H1 (cell line): ENCODE measurements around the gene CORO1C. TPM values are rescaled to one million over a fixed set of nuclear protein-coding genes. Genes with fewer than 3 reads are reported as not detected.

Experiments
- CTCF ChIA-PET: fragments of 300-600 bp; sonication (Branson Sonifier 250); formaldehyde crosslinking; loops from one replicate; lab custom pipeline; 2021; ENCODE audit not compliant: partially characterized antibody; lab: Charles Lee
- POLR2A ChIA-PET: fragments of 300-600 bp; sonication (Branson Sonifier 250); formaldehyde crosslinking; loops from one replicate; lab custom pipeline; 2021; ENCODE audit warnings: inconsistent platforms; ENCODE audit not compliant: partially characterized antibody; lab: Charles Lee
- DNase-seq, 2 experiments: peaks; one replicate each; pipeline versions ENCODE4 v3.0.0 to v3.0.0-alpha.2; 2010 to 2022; ENCODE audit warnings: low spot score in 2 of 2, low read depth in 1 of 2, mixed read lengths in 1 of 2
- FAIRE-seq: peaks from 2 replicates; lab custom pipeline; 2011; peaks lifted over from hg19 to GRCh38; lab: Jason Lieb, UNC
- H2AFZ ChIP-seq: 2 replicates; pipeline ENCODE4 v1.8.1; 2012; ENCODE audit warnings: low read length, inconsistent platforms
- H2AK5ac ChIP-seq: 2 replicates; pipeline ENCODE4 v1.6.1; 2013; ENCODE audit warnings: low read depth, low read length
- H2BK120ac ChIP-seq: replicated peaks from 2 replicates; pipeline ENCODE3; 2013; ENCODE audit warnings: low read depth, low read length, inconsistent platforms
- H2BK12ac ChIP-seq: 2 replicates; pipeline ENCODE4 v1.6.1; 2013; ENCODE audit warnings: low read depth, low read length
- H2BK15ac ChIP-seq: 2 replicates; pipeline ENCODE4 v1.6.1; 2013; ENCODE audit warnings: low read length
- H2BK20ac ChIP-seq: 2 replicates; pipeline ENCODE4 v1.6.1; 2013; ENCODE audit warnings: low read length
- H2BK5ac ChIP-seq: 2 replicates; pipeline ENCODE4 v1.6.1; 2013; ENCODE audit warnings: low read depth, low read length
- H3K14ac ChIP-seq: 2 replicates; pipeline ENCODE4 v1.6.1; 2013; ENCODE audit warnings: inconsistent platforms; ENCODE audit not compliant: insufficient read length
- H3K18ac ChIP-seq: 2 replicates; pipeline ENCODE4 v1.6.1; 2013; ENCODE audit warnings: low read length; ENCODE audit errors: extremely low read depth
- H3K23ac ChIP-seq: 2 replicates; pipeline ENCODE4 v1.6.1; 2013; ENCODE audit warnings: inconsistent platforms; ENCODE audit not compliant: insufficient read length
- H3K23me2 ChIP-seq: 2 replicates; pipeline ENCODE4 v1.6.1; 2013; ENCODE audit warnings: low read depth, low read length
- H3K27ac ChIP-seq: 2 replicates; pipeline ENCODE4 v1.6.1; 2011; ENCODE audit warnings: low read depth, low read length, inconsistent platforms
- H3K27me3 ChIP-seq, 4 experiments: replicated peaks in 1 of 4; 1 replicate in 1 of 4; 2 replicates in 3 of 4; pipeline versions ENCODE4 v1.6.1 to v1.8.1; 2011 to 2013; ENCODE audit warnings: low read length in 3 of 4, mild to moderate bottlenecking in 3 of 4, inconsistent platforms in 2 of 4, mixed read lengths in 2 of 4, moderate library complexity in 1 of 4; ENCODE audit not compliant: control insufficient read depth in 3 of 4, insufficient read depth in 3 of 4; ENCODE audit errors: extremely low read depth in 1 of 4
- H3K36me3 ChIP-seq, 4 experiments: 2 replicates each; pipeline versions ENCODE4 v1.6.1 to v1.8.1; 2011 to 2013; ENCODE audit warnings: mild to moderate bottlenecking in 4 of 4, low read length in 3 of 4, moderate library complexity in 2 of 4, control low read depth in 1 of 4, inconsistent platforms in 1 of 4; ENCODE audit not compliant: insufficient read depth in 4 of 4, control insufficient read depth in 2 of 4
- H3K4ac ChIP-seq: replicated peaks from 2 replicates; pipeline ENCODE3; 2013; ENCODE audit warnings: low read length, low read depth, mixed read lengths, inconsistent platforms; ENCODE audit not compliant: insufficient read length
- H3K4me1 ChIP-seq, 4 experiments: replicated peaks in 1 of 4; 1 replicate in 1 of 4; 2 replicates in 3 of 4; pipeline versions ENCODE4 v1.6.1 to v1.8.1; 2011 to 2013; ENCODE audit warnings: low read length in 3 of 4, inconsistent platforms in 2 of 4, mixed read lengths in 1 of 4; ENCODE audit not compliant: insufficient read depth in 4 of 4, control insufficient read depth in 3 of 4
- H3K4me2 ChIP-seq, 2 experiments: 2 replicates each; pipeline versions ENCODE4 v1.6.1 to v1.8.1; 2011 to 2013; ENCODE audit warnings: low read depth in 2 of 2, low read length in 2 of 2, control low read depth in 1 of 2, inconsistent platforms in 1 of 2, mild to moderate bottlenecking in 1 of 2; ENCODE audit not compliant: insufficient read depth in 1 of 2
- H3K4me3 ChIP-seq, 4 experiments: fragments of 200-600, 300-600 bp in 1 of 4; sonication (generic), shearing (Covaris generic), sonication (Bioruptor Twin) in 1 of 4; 2 replicates each; pipeline versions ENCODE4 v1.5.1 to v1.8.1; 2011 to 2016; ENCODE audit warnings: low read length in 4 of 4, low read depth in 3 of 4, control low read depth in 2 of 4, inconsistent platforms in 2 of 4, mild to moderate bottlenecking in 2 of 4, mixed read lengths in 1 of 4, moderate library complexity in 1 of 4; ENCODE audit not compliant: insufficient read depth in 2 of 4; ENCODE audit errors: extremely low read depth in 1 of 4
- H3K56ac ChIP-seq: replicated peaks from 2 replicates; pipeline ENCODE3; 2013; ENCODE audit warnings: low read depth, mild to moderate bottlenecking, mixed read lengths, low read length, inconsistent platforms; ENCODE audit not compliant: insufficient read length
- H3K79me1 ChIP-seq: 2 replicates; pipeline ENCODE4 v1.6.1; 2013; ENCODE audit warnings: low read depth, low read length, control low read depth
- H3K79me2 ChIP-seq, 2 experiments: 2 replicates each; pipeline versions ENCODE4 v1.6.1 to v1.8.1; 2012 to 2013; ENCODE audit warnings: low read length in 2 of 2, mild to moderate bottlenecking in 2 of 2, inconsistent platforms in 1 of 2; ENCODE audit not compliant: insufficient read depth in 2 of 2, control insufficient read depth in 1 of 2
- H3K9ac ChIP-seq, 4 experiments: replicated peaks in 1 of 4; 1 replicate in 1 of 4; 2 replicates in 3 of 4; pipeline versions ENCODE4 v1.6.1 to v1.8.1; 2011 to 2013; ENCODE audit warnings: low read depth in 3 of 4, low read length in 3 of 4, control low read depth in 2 of 4, mild to moderate bottlenecking in 2 of 4, moderate library complexity in 2 of 4, inconsistent platforms in 1 of 4; ENCODE audit errors: extremely low read depth in 1 of 4
- H3K9me3 ChIP-seq, 2 experiments: 2 replicates each; pipeline versions ENCODE4 v1.6.1 to v1.8.1; 2012 to 2013; ENCODE audit warnings: mild to moderate bottlenecking in 2 of 2, moderate library complexity in 2 of 2, control low read depth in 1 of 2, inconsistent platforms in 1 of 2, low read depth in 1 of 2, low read length in 1 of 2, mixed read lengths in 1 of 2; ENCODE audit not compliant: insufficient read depth in 2 of 2
- H4K20me1 ChIP-seq, 2 experiments: replicated peaks in 1 of 2; 2 replicates each; pipeline versions ENCODE3 to v1.8.1; 2011 to 2013; ENCODE audit warnings: inconsistent platforms in 2 of 2, low read length in 2 of 2, mild to moderate bottlenecking in 1 of 2; ENCODE audit not compliant: insufficient read depth in 2 of 2, control insufficient read depth in 1 of 2
- H4K5ac ChIP-seq: 2 replicates; pipeline ENCODE4 v1.6.1; 2013; ENCODE audit warnings: low read length, low read depth, mixed read lengths, inconsistent platforms; ENCODE audit not compliant: insufficient read length
- H4K8ac ChIP-seq: 2 replicates; pipeline ENCODE4 v1.8.0; 2013; ENCODE audit warnings: mild to moderate bottlenecking, moderate library complexity, low read length, inconsistent platforms; ENCODE audit not compliant: insufficient read depth; ENCODE audit errors: extremely low read depth
- H4K91ac ChIP-seq: replicated peaks from 2 replicates; pipeline ENCODE3; 2013; ENCODE audit warnings: low read length, mixed read lengths, inconsistent platforms; ENCODE audit not compliant: insufficient read length
- ATF2 ChIP-seq: IDR thresholded peaks from 2 replicates; pipeline ENCODE4 v1.6.1; 2012; ENCODE audit warnings: low read length, inconsistent platforms
- E2F6 ChIP-seq: IDR thresholded peaks from 2 replicates; pipeline ENCODE4 v1.6.1; 2012; ENCODE audit warnings: inconsistent platforms
- GABPA ChIP-seq: IDR thresholded peaks from 2 replicates; pipeline ENCODE4 v1.6.1; 2011; ENCODE audit warnings: mild to moderate bottlenecking, low read length, moderate library complexity, borderline replicate concordance; ENCODE audit not compliant: insufficient read depth
- KDM5A ChIP-seq: fragments of 200-600 bp; IDR thresholded peaks from 2 replicates; pipeline ENCODE4 v1.7.1; 2012; ENCODE audit warnings: mild to moderate bottlenecking, low read length, inconsistent platforms, mixed read lengths
- POLR2A ChIP-seq, 2 experiments: IDR thresholded peaks; 1 replicate in 1 of 2; 2 replicates in 1 of 2; pipeline ENCODE4 v1.6.1; 2011; ENCODE audit warnings: low read depth in 2 of 2, low read length in 2 of 2, mild to moderate bottlenecking in 2 of 2; ENCODE audit errors: control extremely low read depth in 1 of 2
- RFX5 ChIP-seq: IDR thresholded peaks from 2 replicates; pipeline ENCODE4 v1.6.1; 2011; ENCODE audit warnings: low read depth, low read length, improper control_type of control experiment, borderline replicate concordance
- RNF2 ChIP-seq: fragments of 200-900, 300-1000 bp; sonication (generic); IDR thresholded peaks from 2 replicates; pipeline ENCODE4 v1.7.1; 2016; ENCODE audit warnings: borderline replicate concordance, low read depth, mild to moderate bottlenecking, antibody characterized with exemption, low read length; ENCODE audit not compliant: poor library complexity, severe bottlenecking; ENCODE audit errors: missing control alignments
- SIN3A ChIP-seq, 2 experiments: IDR thresholded peaks in 1 of 2; conservative IDR thresholded peaks in 1 of 2; 2 replicates each; pipeline ENCODE4 v1.6.1; 2011 to 2012; ENCODE audit warnings: low read length in 2 of 2, improper control_type of control experiment in 1 of 2, low read depth in 1 of 2, mild to moderate bottlenecking in 1 of 2
- SIRT6 ChIP-seq: IDR thresholded peaks from one replicate; pipeline ENCODE4 v1.7.1; 2012; ENCODE audit warnings: low read length, inconsistent platforms
- WGBS, 2 experiments: shearing (Covaris generic) in 1 of 2; methylation state at CpG; one replicate each; pipeline versions ENCODE4 v1.1.6 to v1.1.7; 2013 to 2015; ENCODE audit warnings: low lambda C conversion rate in 2 of 2, mixed read lengths in 2 of 2, inconsistent platforms in 1 of 2, low coverage in 1 of 2, missing lambda C conversion rate in 1 of 2; ENCODE audit not compliant: insufficient replicate concordance in 2 of 2, insufficient coverage in 1 of 2, insufficient read length in 1 of 2; ENCODE audit errors: extremely low coverage in 1 of 2, missing lambda C conversion rate in 1 of 2; 5-methylcytosine and 5-hydroxymethylcytosine counted together
- polyA plus RNA-seq, 7 experiments: library from polyadenylated mRNA; depleted of rRNA in 3 of 7; stranded (reverse) in 5 of 7; unstranded in 2 of 7; fragments of >200 nt in 5 of 7; fragments of 200-250 nt in 2 of 7; gene quantifications; 1 replicate in 5 of 7; 2 replicates in 1 of 7; 4 replicates in 1 of 7; pipeline versions ENCODE4 v1.2.1 to v1.2.3, GENCODE V29; 2011 to 2013; ENCODE audit warnings: missing spikeins in 2 of 7, mixed read lengths in 2 of 7
- total RNA-seq: library from RNA; stranded (reverse); fragmentation: NEBNext Ultra II Directional; extraction: Animal tissue kit (Norgen Biotek cat#: 25700); gene quantifications from 2 replicates; pipeline ENCODE4 v1.2.1, GENCODE V29; 2021
- TF ChIP-seq, protein P1 (sequence below): IDR thresholded peaks from 2 replicates; pipeline ENCODE4 v1.6.1; 2011; ENCODE audit warnings: low read length, improper control_type of control experiment

Gene CORO1C
- total and polyA plus RNA-seq, 2 of the 8 experiments (the other 6 are each of a cell fraction or from before 2014, with no cell fraction given): 72.7 to 120 TPM

DNA sequence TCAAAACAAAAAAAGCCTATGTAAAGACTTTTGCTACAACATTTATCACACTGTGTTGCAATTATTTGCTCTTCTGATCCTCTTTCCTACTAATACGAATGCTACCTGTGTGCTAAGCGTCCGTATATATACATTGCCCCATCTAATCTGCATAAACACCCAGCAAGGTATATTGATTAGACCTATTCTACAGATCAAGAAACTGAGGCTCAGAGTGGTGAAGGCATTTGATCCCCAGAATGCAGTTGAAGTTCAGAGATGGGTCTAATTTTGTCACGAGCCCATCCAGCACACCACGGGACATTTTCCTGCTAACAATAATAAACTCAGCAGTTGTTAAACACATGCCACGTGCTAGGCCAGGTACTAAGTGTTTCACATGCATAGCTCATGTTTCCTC lies 25.1 kb upstream of the CORO1C start:
- H2BK120ac ChIP-seq: no peak overlapping the region
- no peak overlapping the region for H3K23ac ChIP-seq
- POLR2A ChIA-PET: no interaction called here
- H2AFZ ChIP-seq: no peak overlapping the region
- FAIRE-seq: no peak
- no peaks in the 10 kb centered on the region for H3K4me1 ChIP-seq
- no peak overlapping the region for H2BK15ac ChIP-seq
- H3K4me2 ChIP-seq: no peak overlapping the region
- H3K18ac ChIP-seq: no peak overlapping the region
- no peak overlapping the region for H3K14ac ChIP-seq
- no peak overlapping the region for H2BK12ac ChIP-seq
- H4K5ac ChIP-seq: no peak overlapping the region
- H3K9me3 ChIP-seq: no peaks in the 10 kb centered on the region
- H3K23me2 ChIP-seq: no peaks in the 10 kb centered on the region
- H2BK20ac ChIP-seq: no peak overlapping the region
- no peak for DNase-seq
- H3K4me3 ChIP-seq: no peak overlapping the region
- no peak overlapping the region for H3K4ac ChIP-seq
- no peaks in the 10 kb centered on the region for H3K36me3 ChIP-seq
- H3K9ac ChIP-seq: no peak overlapping the region
- H2BK5ac ChIP-seq: no peak overlapping the region
- 88% methylated on average over 6 of the region's 6 CpGs; no CpG with 5 or more reads in 1 of the 2 experiments for WGBS, 2 experiments
- H2AK5ac ChIP-seq: no peak overlapping the region
- CTCF ChIA-PET: interaction anchor here (1.1 to 6.4 kb wide), 3 partner anchors 13 to 93 kb away, joined by 4 to 42 read pairs (median 5); no protein-coding TSS in a partner anchor
- H3K56ac ChIP-seq: no peak overlapping the region
- H3K27ac ChIP-seq: no peak overlapping the region
- no peak overlapping the region for H4K91ac ChIP-seq
- no peaks in the 10 kb centered on the region for H3K79me1 ChIP-seq
- no peak overlapping the region for H4K8ac ChIP-seq
- no peaks in the 10 kb centered on the region for H3K27me3 ChIP-seq
- no peaks in the 10 kb centered on the region for H3K79me2 ChIP-seq
- no peaks in the 10 kb centered on the region for H4K20me1 ChIP-seq
- TF ChIP-seq RFX5: no peak
- no peak for TF ChIP-seq POLR2A (IDR thresholded peaks at IDR 0.05; ENCODE audit: control extremely low read depth in 1 of 2, low read depth in 2 of 2, low read length in 2 of 2)
- TF ChIP-seq RNF2: no peak
- no peak for TF ChIP-seq SIRT6
- TF ChIP-seq KDM5A: no peak
- no peak for TF ChIP-seq ATF2
- TF ChIP-seq E2F6: no peak
- TF ChIP-seq, protein P1, sequence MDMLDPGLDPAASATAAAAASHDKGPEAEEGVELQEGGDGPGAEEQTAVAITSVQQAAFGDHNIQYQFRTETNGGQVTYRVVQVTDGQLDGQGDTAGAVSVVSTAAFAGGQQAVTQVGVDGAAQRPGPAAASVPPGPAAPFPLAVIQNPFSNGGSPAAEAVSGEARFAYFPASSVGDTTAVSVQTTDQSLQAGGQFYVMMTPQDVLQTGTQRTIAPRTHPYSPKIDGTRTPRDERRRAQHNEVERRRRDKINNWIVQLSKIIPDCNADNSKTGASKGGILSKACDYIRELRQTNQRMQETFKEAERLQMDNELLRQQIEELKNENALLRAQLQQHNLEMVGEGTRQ: no peak
- no peak for TF ChIP-seq GABPA
- TF ChIP-seq SIN3A (conservative IDR thresholded peaks at IDR 0.05 in 1 of 2, IDR thresholded peaks at IDR 0.05 in 1 of 2; ENCODE audit: low read depth in 1 of 2, low read length in 2 of 2): no peak
